Stimulated activated CD4-positive, alpha-beta T cell treated with anti-CD3 and anti-CD28 coated beads, Interleukin-4, amount 100 ng/mL, for 1 hour (primary cell): ENCODE results near the gene ELOA.
A peak's percentile ranks its signal among the peaks of the same experiment; 100 is the strongest.
"Not testable (repeated sequence)": the region's sequence is repeated elsewhere in the genome, so short reads cannot be mapped to it uniquely, and the experiment has no call there.

ENCODE experiments used
- DNase-seq: peaks from one replicate; pipeline ENCODE4 v3.0.0-alpha.2; 2020

The ELOA gene

DNA sequence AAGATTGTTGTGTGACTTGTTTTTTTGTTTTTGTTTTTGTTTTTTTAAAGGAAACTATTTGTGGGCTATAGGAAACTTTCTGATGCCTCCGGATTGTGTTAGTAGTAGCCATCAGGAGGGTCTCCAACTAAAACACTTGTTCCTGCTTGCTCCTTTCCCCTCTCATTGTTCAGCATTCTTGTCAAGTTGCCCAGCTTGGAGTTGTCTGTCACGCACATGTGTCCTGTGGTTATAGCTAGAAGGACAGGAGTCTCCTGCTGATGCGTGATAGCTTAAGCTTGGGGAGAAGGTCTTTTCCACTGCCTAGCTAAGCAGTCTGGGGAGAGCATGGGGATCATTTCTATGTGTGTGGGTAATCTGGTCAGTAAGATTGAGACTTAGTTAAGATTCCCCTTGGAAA lies 44.4 kb downstream of the ELOA start:
- no peak for DNase-seq

DNA sequence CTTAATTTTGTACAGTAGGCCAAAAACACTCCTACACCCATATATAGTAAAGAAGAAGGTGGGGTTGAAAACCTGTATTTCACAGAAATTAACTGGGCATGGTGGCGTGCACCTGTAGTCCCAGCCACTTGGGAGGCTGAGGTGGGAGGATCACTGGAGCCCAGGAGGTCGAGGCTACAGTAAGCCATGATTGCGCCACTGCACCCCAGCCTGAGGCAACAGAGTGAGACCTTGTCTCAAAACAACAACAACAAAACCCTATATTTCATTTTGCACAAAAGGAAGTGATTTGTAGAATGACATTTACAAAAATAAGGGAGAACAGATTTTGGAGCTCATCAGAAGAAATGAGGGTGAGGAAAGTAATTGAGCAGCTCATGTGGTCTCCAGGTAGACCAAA lies 45.4 kb downstream of the ELOA start:
- no peak for DNase-seq

DNA sequence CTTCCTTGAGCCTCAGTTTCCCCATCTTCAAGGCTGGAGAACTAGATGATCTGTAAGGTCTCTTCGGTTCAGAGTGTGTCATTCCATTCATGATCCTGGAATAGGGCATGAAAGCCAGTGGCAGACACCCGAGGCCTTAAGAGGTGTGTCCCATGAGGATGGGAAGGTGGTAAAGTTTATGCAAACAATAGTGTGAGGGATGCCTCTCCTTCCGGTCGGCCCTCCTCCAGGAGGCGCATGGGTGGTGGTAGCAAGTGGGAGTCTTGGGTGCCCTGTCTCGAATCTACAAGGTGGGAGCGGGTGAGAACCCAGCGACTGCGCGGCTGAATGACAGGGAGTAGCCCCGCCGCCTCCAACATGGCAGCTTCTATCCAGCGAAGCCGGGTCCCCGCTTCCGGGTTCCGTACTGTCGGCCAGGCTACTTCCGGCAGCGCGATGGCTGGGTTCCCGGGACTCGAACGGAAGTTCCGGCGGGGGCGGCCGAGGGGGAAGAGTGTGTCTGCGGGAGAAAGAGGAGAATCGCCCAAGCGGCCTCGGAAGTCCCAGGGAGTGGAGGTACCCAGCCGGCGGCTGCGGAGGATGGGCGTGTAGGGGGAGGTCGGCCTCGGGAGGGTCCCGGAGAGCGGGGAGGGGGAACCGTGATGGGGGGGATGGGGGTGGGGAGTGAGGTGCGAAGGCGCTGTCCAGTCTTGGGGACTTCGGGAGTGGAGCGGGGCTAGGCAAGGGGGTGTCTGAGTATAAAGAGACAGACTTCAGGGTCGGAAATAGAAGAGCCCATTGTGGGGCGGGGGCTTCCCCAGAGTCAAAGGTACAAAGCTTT lies 47.6 kb downstream of the ELOA start, which contains the start of gene LYPLA2:
Gene LYPLA2 (plus strand): TSS at position 450 of the 820 bp plus-strand sequence. CDS start 1,538 bp downstream, outside the sequence.
- DNase-seq, result peak; percentile 89

DNA sequence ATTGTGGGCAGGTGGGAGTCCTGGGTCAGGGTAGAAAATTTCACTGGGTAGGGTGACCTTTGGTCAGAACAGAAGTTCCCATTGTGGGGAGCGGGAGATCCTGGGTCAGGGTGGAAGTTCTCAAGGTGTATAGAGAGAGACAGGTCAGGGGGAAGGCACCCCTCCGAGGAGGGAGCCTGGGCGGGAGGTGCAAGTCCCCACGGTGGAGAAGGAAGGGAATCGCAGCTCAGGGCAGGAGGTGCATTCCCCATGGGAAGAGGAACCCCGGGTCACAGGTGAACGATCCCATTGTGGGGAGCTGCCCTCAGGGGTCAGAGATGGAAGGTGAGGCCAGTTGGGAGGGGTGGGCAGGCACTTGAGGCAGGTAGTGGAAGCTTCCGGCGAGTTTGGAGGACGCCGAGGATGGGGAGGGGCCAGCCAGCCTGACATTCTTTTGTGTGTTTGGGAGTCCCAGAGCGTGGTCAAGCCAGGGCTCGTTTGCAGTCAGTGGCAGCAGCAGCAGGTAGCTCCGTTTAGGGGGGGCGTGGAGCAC lies 48.3 kb downstream of the ELOA start:
- peak; percentile 21 for DNase-seq

DNA sequence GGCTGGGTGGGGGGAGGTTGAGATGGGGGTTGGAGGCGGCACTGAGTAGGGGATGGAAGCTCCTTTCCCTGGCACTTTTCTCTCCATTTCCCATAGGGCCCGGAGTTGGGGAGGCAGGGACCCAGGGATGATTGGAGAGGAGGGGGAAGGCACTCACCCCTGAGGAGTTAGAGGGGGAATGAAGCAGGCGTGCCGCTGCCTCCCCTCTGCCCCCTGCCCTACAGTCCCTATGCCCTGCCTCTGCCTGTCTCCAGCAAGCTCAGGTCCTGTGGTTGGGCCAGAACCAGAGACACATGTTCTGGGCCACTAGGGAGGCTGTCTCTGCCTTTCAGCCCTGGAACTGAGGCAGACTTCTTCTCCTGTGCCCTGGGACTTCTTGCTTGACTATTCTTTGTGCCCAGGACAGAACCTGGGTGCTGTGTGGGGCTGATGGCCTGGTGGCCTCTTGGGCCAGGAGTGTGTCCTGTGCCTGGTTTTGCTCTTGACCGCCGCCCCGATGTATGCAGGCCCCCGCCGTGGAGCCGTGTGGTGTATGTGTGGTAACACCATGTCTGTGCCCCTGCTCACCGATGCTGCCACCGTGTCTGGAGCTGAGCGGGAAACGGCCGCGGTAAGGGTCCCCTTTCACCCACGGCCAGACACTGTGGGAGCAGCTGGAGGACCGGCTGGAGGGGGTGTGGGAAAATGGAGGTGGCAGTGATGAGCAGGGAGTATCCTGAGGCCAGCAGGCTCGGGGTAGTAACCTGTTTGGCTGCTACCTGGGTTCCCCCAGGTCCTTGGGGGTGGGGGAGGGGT lies 49.1 kb downstream of the ELOA start:
- no peak for DNase-seq

DNA sequence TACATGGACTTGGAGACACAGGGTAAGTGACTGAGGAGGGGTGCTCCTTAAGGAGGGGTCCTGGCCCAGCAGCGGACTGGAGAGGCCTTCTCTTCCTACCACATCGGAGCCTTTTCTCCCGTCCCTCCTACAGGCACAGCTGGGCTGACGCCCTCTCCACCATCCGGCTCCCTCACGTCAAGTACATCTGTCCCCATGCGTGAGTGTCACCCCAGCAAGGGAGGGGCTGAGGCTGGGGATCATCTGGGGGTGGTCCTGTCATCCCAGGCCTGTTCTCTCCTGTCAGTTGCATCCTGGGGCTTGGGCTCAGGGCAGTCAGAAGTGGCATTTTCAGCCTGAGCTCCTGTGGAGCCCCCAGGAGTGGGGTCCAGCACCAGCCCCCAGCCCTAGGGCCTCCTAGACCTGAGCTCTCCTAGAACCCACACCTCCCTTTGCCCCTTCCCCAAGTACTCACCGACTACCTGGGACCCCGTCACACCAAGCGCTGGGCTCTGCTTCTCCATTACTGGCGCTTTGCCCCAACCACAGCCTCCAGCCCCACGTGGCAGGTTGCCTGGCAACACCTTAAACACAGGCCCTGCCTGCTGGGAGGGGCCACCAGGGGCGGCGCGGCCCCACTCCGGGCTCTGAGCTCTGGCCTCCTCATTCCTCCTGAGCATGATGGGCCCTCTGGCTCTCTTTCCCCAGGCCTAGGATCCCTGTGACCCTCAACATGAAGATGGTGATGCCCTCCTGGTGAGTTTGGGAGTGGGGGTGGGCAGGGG lies 49.9 kb downstream of the ELOA start:
- no peak for DNase-seq

DNA sequence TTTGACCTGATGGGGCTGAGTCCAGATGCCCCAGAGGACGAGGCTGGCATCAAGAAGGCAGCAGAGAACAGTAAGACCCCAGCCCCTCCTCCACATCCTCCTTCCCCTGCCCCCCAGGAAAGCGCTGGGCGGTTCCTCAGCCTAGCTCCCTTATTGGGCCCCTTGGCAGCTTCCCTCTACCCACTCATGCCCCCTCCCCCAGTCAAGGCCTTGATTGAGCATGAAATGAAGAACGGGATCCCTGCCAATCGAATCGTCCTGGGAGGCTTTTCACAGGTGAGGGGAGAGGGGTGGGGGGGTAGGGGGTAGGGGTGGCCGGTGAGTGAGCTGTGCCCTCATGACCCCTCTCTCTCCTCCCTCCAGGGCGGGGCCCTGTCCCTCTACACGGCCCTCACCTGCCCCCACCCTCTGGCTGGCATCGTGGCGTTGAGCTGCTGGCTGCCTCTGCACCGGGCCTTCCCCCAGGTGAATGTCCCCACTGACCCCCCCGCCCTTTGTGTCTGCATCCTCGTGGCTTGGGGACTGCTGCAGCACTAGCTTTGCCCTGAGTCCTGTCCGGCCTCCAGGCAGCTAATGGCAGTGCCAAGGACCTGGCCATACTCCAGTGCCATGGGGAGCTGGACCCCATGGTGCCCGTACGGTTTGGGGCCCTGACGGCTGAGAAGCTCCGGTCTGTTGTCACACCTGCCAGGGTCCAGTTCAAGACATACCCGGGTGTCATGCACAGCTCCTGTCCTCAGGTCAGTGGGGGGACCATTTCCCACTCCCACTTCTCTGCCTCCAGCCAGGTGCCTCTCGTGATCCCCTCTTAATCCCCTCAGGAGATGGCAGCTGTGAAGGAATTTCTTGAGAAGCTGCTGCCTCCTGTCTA lies 50.8 kb downstream of the ELOA start:
- DNase-seq, result no peak

DNA sequence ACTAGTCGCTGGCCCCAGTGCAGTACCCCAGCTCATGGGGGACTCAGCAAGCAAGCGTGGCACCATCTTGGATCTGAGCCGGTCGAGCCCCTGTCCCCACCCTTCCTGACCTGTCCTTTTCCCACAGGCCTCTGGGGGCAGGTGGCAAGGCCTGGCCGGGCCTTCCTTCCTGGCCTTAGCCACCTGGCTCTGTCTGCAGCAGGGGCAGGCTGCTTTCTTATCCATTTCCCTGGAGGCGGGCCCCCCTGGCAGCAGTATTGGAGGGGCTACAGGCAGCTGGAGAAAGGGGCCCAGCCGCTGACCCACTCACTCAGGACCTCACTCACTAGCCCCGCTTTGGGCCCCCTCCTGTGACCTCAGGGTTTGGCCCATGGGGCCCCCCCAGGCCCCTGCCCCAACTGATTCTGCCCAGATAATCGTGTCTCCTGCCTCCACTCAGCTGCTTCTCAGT lies 51.5 kb downstream of the ELOA start:
- DNase-seq, result not testable (repeated sequence)

DNA sequence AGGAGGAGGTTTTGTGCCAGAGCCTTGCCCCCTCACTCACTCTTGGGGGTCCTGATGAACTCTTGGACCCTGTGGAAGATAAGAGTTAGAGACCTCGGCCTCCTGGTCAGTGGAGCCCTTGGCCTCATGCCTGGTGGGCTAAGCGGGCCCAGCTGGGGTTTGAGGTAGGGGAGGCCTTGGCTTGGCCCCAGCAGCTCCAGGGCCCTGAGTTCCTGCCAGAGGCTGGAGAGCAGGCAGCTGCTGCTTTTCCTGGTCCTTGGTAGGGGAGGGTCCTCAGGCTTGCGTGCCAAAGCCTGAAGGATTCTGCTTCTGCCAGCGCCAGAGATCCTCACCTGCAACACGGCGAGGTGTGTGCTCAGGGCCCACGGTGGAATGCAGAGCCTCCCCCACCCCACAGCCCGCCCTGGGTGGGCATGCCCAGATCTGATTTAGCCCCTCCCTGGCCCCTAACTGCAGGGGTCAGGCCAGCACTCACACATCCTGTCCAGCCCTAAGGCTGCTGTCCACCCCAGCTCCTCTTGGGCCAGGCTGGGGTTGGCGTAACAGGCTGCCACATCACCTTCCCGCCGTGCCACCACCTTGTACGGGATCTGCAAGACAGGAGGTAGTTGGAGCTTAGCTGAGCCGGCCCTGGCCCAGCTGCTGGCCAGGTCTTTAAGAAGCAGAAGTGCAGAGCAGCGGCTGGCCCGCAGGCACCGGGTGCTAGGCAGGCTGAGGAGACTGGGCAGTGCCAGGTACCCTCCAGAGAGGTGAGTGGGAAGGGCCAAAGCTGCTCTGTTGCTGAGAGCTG lies 52.6 kb downstream of the ELOA start:
- DNase-seq, result no peak

DNA sequence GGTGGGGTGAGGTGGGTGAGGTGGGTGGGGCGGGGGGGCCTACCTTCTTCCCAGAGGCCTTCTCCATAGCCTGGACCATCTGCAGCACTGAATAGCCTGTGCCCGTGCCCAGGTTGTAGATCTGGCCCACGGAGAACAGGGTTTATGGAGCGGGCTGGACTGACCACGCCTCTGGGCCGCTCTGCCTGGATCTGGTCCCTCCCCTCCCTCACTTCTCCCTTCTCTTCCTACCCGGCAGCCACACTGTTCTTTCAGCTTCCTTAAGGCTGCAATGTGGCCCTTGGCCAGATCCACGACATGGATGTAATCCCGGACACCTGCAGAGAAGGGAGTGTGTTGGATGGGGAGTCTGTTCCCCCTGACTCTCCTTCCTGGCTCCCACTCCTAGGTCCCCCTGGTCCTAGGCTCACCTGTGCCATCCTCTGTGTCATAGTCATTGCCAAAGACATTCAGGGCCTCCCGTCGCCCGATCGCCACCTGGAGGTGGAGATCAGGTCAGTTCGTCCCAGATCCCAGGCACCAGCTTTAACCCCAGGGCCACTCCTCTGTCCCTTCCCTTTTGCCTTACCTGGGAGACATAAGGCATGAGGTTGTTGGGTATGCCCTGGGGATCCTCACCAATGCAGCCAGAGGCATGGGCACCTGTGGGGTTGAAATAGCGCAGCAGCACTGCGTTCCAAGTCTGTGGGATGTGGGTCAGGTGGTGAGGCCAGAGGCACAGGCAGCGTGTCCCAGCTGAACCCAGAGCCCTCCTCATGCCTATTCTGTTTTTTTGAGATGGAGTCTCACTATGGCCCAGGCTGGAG lies 53.4 kb downstream of the ELOA start:
- no peak for DNase-seq

DNA sequence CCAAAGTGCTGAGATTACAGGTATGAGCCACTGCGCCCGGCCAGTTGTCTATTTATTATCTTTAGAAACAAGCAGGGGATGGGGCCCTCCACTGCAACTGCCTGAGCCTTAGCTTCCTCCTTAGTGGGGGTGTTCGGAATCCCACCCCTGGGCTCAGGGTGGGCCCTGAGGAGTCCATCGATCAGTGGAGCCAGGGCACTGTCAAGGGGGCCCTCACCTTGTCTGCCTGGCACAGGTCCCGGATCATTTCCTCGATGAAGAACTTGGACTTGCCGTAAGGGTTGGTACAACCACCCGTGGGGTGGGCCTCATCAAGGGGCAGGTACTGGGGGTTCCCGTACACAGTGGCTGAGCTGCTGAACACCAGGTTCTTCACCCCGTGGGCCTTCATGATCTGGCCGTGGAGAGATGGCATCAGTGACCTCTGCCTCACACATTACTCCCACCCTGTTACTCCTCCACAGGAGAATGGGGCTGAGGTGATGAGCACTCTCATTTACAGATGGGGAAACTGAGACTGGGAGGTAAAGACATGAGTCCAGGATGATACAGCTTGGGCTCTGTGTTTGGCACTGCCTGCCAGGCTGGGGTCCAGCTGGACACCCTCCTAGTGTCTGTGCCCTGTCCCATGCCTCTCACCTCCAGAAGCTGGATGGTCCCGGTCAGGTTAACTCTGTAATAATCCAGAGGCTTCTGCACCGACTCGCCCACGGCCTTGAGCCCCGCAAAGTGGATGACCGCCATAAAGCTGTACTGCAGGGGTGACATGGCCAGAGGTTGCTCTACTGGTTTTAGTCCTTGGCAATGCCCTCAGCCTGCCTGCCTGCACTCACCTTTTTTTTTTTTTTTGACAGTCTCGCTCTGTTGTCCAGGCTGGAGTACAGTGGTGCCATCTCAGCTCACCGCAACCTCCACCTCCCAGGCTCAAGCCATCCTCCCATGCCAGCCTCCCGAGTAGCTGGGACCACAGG lies 54.5 kb downstream of the ELOA start:
- no peak for DNase-seq

DNA sequence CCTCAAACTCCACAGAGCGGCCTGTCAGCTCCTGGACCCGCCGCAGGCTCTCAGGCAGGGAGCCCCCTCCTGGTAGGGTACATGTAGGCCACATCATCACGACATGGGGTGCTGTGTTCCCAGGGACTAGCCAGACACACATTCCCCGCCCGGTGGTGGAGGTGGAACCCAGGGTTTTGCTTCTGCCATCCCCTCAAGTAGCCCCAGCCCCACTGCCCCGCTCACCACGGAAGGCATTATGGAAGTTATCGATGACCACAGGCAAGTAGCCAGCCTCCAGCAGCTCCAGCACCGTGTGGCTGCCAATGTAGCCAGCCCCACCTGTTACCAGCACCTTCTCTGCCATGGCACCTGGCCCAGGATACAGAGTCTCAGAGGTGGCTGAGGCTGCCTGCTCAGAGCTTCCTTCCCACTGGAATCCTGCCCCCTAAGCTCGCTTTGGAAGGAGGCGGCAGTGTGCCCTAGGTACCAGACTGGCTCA lies 55.4 kb downstream of the ELOA start:
- no peak for DNase-seq

DNA sequence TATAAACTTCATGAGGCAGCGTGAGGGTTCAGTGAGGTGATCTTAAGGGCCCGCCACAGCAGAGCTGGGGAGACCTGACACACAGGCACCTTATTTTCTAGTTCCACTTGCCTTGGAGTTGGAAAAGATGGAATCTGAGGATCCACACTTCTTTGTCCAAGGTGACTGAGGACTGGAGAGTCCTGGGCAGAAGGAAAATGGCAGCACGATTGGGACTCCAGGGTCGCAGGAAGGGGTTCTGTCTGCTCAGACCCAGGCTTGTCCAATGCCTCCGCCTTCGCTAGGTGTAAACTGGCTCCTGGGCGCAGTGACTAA lies 55.9 kb downstream of the ELOA start:
- DNase-seq, result no peak

DNA sequence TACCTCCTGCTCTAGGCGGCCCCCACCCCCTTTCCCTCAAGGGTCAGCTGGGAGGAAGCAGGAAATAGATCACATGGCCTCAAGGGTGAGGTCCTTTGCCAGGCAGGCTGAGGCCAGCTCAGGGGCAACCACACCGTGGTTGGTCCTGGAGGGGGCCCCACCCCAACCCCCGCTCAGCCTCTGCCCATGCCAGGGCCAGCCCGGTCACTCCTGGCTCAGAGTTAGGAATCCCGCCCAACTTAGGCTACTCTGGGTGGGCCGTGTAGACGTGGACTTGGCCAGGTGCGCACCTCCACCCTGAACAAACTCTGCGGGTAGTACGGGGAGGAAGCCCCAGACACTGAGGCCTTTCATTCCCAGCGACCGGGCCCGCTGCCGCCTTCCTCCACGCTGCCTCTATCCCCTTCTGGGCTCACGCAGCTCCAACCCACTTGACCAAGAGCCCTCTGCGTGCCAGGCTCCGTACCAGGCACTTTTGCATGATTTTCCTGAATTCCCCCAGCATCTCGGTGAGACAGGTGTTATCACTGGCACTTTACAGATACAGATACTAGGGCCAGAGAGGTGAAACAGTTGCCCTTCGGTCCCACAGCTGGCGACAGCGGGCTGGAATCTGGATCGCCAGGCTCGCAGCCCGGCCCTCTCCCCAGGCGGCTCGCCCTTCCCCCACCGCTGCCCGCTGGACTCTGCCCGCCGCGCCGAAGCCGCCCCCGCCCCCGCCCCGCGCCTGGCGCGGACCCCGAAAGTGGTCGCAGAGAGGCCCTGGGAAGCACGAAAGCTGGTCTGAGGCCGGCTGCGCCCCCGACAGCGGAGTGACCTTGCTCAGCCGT lies 56.5 kb downstream of the ELOA start:
- DNase-seq, result peak; percentile 23

DNA sequence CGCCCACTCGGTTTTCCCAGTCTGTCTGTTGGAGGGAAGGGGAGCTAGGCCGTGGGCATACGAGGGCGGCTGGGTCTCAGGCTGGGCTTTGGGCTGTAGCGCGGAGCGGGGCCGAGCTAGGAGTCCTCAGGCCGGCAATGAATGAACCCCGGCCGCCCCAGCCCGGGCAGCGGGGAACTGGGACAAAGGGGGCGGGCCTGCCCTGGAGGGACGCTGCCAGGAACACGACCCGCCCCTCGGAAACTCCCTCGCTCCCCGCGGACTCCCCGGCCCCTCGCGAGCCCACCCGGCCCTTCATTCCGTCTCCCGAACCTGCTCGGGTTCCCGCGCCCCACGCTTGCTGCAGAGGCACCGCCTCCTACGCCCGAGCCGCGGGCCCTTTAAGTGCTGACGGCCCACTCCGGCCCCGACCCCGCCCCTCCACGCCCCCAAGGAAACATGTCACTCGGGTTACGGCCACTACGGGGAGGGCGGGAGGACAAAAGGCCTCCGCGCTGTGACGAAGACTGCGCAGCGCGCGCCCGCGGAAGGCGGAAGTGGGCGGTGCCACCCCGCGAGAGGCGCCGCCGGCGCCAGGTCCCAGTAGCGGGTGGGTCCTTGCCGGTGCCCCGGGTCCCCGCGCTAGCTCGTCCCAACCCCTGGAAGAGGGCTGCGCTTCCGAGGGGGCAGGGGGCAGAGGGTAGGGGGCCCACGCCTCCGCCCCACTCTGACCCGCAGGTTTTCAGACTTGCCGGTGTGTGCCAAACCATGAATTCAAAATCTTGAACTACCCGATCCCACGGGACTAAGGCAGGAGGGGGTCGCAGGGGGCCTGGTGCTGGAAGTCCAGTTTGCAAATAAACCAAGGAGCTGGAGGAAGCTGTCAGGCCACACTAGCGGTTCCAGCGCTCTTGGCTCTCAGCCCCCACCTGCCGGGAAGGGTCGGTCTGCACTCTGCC lies 57.4 kb downstream of the ELOA start, which contains the start of gene GALE:
Gene GALE (minus strand): TSS at position 355 of the 938 bp plus-strand sequence. CDS start 1,747 bp downstream, outside the sequence.
- DNase-seq, result peak; percentile 98

DNA sequence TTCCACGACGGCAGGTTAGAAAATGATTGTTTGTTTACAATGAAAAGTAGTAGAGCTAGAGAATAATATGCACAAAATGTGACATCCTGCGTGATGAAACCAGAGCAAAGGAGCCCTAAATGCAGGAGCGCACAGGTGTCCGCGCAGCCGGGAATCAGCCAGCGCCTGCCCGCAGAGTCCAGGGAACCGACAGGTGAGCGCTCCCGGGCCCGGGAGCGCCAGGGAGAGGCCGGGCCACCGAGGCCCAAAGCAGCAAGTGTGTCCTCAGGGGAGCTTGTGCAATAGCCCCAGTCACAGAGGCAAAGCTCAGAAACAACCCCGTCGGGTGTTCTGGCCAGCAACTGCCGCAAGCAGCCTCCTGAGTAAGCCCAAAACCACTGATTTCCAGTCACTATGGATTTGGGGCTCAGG lies 58.1 kb downstream of the ELOA start:
- no peak for DNase-seq

DNA sequence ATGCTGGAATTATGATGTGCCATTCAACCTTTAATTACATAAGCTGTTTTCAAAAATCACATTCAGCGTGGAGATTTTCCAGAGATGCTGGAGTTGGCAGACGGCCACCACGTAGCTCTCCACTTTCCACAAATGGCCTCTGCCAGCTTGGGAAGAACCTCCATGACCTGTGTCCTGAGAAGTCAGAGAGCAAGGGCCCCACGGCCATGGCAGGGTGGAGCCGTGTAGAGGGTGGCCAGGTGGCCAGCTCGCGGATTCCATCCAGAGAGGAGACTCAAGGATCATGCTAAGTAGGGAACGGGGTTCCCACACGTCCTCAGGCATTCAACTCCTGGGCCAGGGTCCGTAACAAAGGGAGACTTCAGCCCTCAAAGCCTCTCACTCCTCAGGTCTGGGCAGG lies 58.6 kb downstream of the ELOA start:
- DNase-seq, result no peak
